Activated T-cell treated with anti-CD3 and anti-CD28 coated beads for 4 hours (primary cell): ENCODE results near the gene TKTL1.

Experiments used
- DNase-seq: peaks from one replicate; pipeline ENCODE4 v3.0.0-alpha.2; 2020

The TKTL1 gene

GRCh38 chrX:154348114-154348531, 52.5 kb downstream of the TKTL1 start:
- DNase-seq: no peak

- DNase-seq: no peak
Measured at GRCh38 chrX:154348646-154349358, 53.2 kb downstream of the TKTL1 start.

GRCh38 chrX:154349359-154349935, 53.9 kb downstream of the TKTL1 start:
- no peak for DNase-seq

GRCh38 chrX:154349979-154350378, 54.4 kb downstream of the TKTL1 start:
- no peak for DNase-seq

GRCh38 chrX:154350429-154351182, 55.0 kb downstream of the TKTL1 start:
- no peak for DNase-seq

GRCh38 chrX:154351183-154352011, 55.8 kb downstream of the TKTL1 start:
- no peak for DNase-seq

- DNase-seq: no peak
Measured at GRCh38 chrX:154352012-154352401, 56.4 kb downstream of the TKTL1 start.

- no peak for DNase-seq
Measured at GRCh38 chrX:154352466-154352865, 56.9 kb downstream of the TKTL1 start.

GRCh38 chrX:154353172-154353843, 57.7 kb downstream of the TKTL1 start:
- no peak for DNase-seq

GRCh38 chrX:154354013-154354412, 58.4 kb downstream of the TKTL1 start:
- no peak for DNase-seq

- DNase-seq: no peak
Measured at GRCh38 chrX:154354516-154354915, 58.9 kb downstream of the TKTL1 start.

GRCh38 chrX:154355094-154355775, 59.6 kb downstream of the TKTL1 start:
- no peak for DNase-seq

GRCh38 chrX:154355776-154356140, 60.2 kb downstream of the TKTL1 start:
- DNase-seq: no peak

- DNase-seq: no peak
Measured at GRCh38 chrX:154356596-154356995, 61.0 kb downstream of the TKTL1 start.

GRCh38 chrX:154357205-154357604, 61.6 kb downstream of the TKTL1 start:
- no peak for DNase-seq

GRCh38 chrX:154358011-154358410, 62.4 kb downstream of the TKTL1 start:
- no peak for DNase-seq

- no peak for DNase-seq
Measured at GRCh38 chrX:154358829-154359228, 63.2 kb downstream of the TKTL1 start.

- no peak for DNase-seq
Measured at GRCh38 chrX:154359362-154360154, 64.0 kb downstream of the TKTL1 start.

- DNase-seq: no peak
Measured at GRCh38 chrX:154360155-154360713, 64.6 kb downstream of the TKTL1 start.

GRCh38 chrX:154362085-154362742, 66.6 kb downstream of the TKTL1 start:
- DNase-seq: no peak
